GM12872 (cell line): ENCODE data around the gene PCSK6.

Experiments used
- CTCF ChIP-seq: IDR thresholded peaks from 3 replicates; pipeline ENCODE4 v1.5.1; 2011; ENCODE audit warnings: low read depth, mild to moderate bottlenecking, low read length, moderate library complexity; ENCODE audit not compliant: insufficient read depth

Gene PCSK6

GRCh38 chr15:101262551-101262950, 227.0 kb downstream of the PCSK6 start:
- TF ChIP-seq CTCF = no peak

- peak; percentile 76 for TF ChIP-seq CTCF
Observed at GRCh38 chr15:101258238-101259144, 231.0 kb downstream of the PCSK6 start.

GRCh38 chr15:101256757-101257156, 232.8 kb downstream of the PCSK6 start:
- peak; percentile 65 for TF ChIP-seq CTCF

GRCh38 chr15:101255615-101256241, 233.8 kb downstream of the PCSK6 start:
- no peak for TF ChIP-seq CTCF

GRCh38 chr15:101255051-101255395, 234.5 kb downstream of the PCSK6 start:
- TF ChIP-seq CTCF = no peak

- no peak for TF ChIP-seq CTCF
Observed at GRCh38 chr15:101254157-101255050, 235.1 kb downstream of the PCSK6 start.
